ENCODE results near the gene ENOX1. TPM values are rescaled to one million over a fixed set of nuclear protein-coding genes. Genes with fewer than 3 reads are reported as not detected.
A peak's percentile ranks its signal among the peaks of the same experiment; 100 is the strongest.

The ENOX1 gene
- total RNA-seq, 1 donor from 2014 or later = 19.3 TPM

GRCh38 chr13:43316281-43316680 lies 470.5 kb downstream of the ENOX1 start:
- DNase-seq (ENCODE audit: low spot score) = no peak

DNA sequence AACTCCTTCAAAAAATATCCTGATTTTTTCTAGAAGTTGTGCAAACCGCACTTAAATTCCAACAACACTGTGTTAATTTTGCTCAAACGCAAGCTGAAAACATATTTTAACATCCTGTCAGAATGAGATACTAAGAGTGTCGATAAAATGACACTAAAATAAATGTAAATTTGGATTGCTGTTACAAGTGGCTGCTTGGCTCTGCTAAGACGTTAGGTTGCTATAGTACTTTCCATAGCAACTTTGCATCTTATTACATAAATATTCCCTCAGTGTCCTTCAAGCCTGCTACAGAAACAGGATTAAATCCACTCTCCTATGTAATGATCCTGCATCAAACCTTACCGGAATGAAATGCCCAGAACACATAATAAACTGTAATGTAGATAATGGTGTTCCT lies 471.2 kb downstream of the ENOX1 start:
- DNase-seq (ENCODE audit: low spot score) = no peak

- peak; percentile 73 for DNase-seq (ENCODE audit: low spot score)
Observed at GRCh38 chr13:43309311-43309710, 477.5 kb downstream of the ENOX1 start.

- peak; percentile 98 for DNase-seq (ENCODE audit: low spot score)
Observed at GRCh38 chr13:43307921-43308433, 478.8 kb downstream of the ENOX1 start.

GRCh38 chr13:43307221-43307920 lies 479.4 kb downstream of the ENOX1 start:
- no peak for DNase-seq (ENCODE audit: low spot score)

- no peak for DNase-seq (ENCODE audit: low spot score)
Observed at GRCh38 chr13:43306372-43306771, 480.4 kb downstream of the ENOX1 start.

- DNase-seq (ENCODE audit: low spot score) = no peak
Observed at GRCh38 chr13:43305416-43305815, 481.4 kb downstream of the ENOX1 start.

DNA sequence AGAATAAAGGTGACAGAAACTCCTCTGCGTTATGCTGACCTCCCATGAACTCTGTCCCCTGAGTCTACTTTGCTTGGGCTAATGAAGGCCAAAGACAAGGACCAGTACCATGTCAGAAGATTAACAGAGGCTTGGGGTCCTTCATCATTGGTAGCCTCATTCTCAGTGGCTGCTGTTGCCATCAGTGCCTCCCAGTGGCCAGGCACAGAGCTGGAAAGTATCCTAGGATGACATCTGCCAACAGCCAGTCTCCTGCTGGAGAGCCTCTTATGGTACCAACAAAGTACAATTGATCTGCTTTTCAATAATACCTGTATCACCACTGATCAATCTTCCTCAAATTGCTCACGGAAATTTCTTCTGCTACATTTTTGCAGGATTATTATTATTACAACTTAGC lies 481.8 kb downstream of the ENOX1 start:
- no peak for DNase-seq (ENCODE audit: low spot score)

- no peak for DNase-seq (ENCODE audit: low spot score)
Observed at GRCh38 chr13:43304449-43304848, 482.3 kb downstream of the ENOX1 start.

DNA sequence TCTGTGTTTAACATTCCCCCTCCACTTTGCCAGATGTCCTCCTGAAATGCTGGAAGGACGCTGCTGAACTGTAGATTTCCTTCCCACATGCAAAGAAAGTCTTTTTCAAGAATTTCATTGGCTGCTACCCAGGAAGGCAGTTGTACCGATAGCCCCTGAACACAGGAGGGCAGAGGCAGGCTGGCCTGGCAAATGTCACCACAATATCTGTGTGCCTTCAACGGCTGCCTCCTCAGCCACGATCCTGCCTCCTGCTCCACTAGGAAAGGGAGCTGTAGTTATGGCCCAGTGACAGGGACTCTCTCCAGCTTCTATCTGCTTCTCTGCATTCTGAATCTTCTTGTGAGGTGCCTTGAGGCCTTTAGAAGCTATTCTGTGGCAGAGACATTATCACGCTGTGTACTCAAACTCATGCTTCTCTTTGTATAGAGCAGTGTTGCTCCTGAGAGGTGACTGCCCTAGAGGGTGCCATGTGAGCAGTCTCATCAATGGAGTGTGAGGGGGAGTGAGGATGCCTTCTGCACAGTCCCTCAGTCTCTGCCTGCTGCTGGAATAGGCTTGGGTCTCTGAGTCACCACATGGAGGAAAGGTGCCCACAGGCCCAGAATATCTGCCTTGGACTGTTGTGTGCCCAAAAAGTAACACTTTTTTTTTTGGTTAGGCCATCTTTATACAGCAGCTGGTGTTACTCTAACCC lies 483.6 kb downstream of the ENOX1 start:
- peak; percentile 96 for DNase-seq (ENCODE audit: low spot score)

DNA sequence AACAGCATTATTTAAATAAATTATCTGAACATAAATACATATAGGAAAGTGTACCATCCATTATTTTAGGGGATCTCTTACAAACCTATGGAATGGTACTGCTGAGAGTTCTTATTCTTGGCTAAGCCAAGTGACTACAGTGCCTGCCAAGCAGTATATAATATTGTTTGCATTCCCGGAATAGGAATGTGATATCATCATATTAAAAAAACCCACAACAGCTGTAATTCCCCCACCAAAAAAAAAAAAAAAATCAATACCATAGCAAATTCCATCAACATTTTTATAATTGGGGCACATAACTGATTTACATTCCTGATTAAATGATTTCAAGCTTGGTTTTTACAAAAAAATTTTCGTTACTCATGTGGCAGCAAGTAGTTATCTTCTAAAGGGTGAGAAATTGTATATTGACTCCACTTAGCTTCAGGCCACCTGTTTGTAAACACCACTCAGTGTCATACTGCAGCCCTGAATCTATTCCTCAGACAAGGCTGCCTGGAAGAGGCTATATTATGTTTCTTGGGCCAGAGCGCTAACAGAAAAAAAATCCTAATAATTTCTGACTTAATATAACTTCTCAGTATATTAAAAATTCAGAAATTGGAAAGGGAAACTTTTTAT lies 485.3 kb downstream of the ENOX1 start:
- no peak for DNase-seq (ENCODE audit: low spot score)

DNA sequence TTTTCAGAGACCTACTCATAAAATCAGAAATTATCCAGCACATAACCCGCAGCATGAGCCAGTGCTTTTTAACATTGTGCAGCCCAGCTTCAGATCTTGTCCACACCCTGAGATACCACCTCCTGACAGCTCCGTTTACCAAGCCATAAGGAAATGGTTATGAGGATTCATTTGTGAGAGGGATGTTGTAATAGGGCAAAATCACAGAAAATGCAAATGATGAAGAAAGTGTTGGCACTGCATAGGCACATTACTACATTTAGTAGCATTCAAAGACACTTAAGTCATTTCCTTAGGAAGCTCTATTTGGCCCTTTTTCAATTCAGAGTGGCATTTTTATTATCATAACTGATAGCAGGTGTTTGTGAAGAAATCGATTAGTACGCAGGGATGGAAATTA lies 485.9 kb downstream of the ENOX1 start:
- peak; percentile 89 for DNase-seq (ENCODE audit: low spot score)

DNA sequence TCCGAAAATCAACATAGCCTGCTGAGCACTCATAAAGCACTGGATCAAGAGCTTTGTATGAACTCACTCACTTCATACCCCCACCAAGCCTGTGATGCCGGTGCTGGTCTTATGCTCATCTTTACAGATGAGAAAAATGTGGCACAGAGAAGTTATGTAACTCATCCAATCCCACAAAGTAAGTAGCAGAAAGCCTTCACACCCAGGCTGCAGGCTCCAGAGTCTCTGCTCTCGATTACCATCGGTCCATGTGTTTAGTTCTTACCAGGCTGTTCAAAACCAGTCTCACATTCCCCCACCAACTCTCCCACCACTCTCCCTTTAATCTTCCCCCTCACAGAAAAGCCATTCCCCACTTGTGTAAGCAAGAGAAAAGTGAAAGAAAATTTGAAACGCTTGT lies 487.4 kb downstream of the ENOX1 start:
- DNase-seq (ENCODE audit: low spot score) = no peak

GRCh38 chr13:43298816-43299215 lies 488.0 kb downstream of the ENOX1 start:
- DNase-seq (ENCODE audit: low spot score) = no peak

GRCh38 chr13:43297967-43298678 lies 488.6 kb downstream of the ENOX1 start:
- peak; percentile 54 for DNase-seq (ENCODE audit: low spot score)

DNA sequence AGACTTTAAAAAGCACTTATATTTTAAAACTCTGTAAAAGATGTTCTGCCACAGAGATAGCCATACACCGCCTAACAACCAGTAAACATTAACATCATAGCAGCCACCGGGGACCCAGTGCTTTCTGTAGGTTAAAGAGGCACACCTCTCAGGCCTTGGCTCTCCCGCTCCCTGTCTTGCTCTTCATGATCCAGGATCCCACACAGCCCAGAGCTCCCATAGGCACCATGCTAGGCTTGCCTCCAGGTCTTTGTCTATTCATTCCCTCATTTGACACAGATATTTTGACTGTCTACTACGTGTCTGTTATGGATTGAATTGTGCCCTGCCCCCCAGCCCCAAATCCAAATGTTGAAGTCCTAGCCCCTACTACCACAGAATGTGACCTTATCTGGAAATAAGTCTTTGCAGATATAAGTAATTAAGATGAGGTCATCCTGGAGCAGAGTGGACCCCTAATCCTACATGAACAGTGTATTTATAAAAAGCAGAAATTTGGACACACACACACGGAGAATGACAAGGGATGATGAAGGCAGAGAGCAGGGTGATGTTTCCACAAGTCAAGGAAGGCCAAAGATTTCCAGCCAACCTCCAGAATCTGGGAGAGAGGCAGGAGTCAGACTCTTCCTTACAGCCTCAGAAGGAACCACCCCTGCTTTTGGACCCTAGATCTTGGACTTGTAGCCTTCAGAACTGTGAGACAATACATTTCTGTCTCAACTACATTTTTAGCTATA lies 490.8 kb downstream of the ENOX1 start:
- no peak for DNase-seq (ENCODE audit: low spot score)

DNA sequence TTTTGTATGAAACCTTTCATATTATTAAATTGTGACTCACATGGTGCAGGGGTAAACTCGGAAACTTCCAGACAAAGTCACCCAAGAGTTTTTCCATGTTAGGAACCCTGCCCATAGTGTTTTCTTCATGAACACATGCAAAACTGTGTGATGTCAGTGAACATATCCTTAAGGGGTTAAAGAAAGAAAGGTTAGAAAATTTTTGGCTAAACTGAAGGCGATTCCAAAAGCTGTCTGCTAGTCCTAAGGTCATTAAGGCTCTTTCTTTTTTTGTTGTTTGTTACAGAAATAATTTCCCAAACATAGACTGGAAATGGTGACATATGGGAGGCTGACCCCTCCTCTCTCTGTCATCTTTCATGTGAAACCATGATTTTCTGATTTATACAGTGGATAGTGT lies 491.5 kb downstream of the ENOX1 start:
- DNase-seq (ENCODE audit: low spot score) = no peak

DNA sequence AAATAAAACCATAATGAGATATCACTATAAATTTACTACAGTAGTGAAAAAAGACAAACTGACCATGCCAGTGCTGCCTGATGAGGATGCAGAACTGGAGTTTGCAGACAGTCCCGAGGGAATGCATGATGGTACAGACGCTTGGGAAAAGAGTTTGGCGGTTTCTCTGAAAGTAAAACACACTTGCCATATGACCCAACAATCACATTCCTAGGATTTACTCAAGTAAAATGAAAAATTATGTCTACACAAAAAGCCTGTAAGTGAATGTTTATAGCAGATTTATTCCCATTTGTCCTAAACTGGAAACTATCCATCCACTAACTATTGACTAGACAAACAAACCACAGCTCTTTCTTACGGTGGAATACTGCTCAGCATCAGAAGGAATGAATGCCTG lies 492.4 kb downstream of the ENOX1 start:
- DNase-seq (ENCODE audit: low spot score) = no peak

GRCh38 chr13:43293986-43294385 lies 492.8 kb downstream of the ENOX1 start:
- DNase-seq (ENCODE audit: low spot score) = no peak

GRCh38 chr13:43293561-43293960 lies 493.2 kb downstream of the ENOX1 start:
- DNase-seq (ENCODE audit: low spot score) = no peak

DNA sequence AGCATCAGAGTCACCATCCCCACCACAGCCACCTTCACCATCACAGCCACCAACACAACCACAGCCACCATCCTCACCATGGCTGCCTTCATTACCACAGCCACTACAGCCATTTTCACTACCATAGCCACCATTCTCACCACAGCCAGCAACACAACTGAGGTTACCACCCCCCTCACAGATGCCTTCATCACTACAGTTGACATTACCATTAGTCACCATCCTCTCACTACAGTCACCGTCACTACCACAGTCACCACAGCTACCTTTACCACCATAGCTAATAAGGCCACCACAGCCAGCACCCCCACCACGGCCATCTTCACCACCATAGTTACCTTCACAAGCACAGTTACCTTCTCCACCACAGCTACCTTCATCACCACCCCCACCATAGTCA lies 493.8 kb downstream of the ENOX1 start:
- no peak for DNase-seq (ENCODE audit: low spot score)
